ENCODE results near the gene MCTP1.

DNA sequence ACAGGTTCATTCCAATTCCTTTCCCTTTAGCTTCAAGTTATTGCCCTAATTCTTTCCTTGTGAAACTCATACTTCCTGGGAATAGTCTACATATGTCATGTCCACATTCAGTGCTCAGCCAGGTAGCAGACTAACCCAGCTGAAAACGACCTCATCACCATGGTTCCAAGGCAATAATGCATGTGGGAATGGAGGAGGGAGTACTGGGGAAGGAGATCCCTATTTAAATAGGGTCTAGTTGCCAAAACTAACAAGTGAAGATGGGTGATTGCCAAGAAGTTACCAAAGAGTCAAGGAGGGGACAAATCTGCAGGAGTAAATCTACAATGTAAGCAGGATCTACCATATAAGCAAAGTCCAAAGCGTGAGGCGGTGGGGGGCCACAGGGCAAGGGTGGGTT is 47.3 kb upstream of the MCTP1 start:
- TF ChIP-seq POLR2A (IDR thresholded peaks at IDR 0.05; ENCODE audit: low read depth) (no peak), POLR2AphosphoS5 (IDR thresholded peaks at IDR 0.05) (no peak)
- TF ChIP-seq, protein P1, sequence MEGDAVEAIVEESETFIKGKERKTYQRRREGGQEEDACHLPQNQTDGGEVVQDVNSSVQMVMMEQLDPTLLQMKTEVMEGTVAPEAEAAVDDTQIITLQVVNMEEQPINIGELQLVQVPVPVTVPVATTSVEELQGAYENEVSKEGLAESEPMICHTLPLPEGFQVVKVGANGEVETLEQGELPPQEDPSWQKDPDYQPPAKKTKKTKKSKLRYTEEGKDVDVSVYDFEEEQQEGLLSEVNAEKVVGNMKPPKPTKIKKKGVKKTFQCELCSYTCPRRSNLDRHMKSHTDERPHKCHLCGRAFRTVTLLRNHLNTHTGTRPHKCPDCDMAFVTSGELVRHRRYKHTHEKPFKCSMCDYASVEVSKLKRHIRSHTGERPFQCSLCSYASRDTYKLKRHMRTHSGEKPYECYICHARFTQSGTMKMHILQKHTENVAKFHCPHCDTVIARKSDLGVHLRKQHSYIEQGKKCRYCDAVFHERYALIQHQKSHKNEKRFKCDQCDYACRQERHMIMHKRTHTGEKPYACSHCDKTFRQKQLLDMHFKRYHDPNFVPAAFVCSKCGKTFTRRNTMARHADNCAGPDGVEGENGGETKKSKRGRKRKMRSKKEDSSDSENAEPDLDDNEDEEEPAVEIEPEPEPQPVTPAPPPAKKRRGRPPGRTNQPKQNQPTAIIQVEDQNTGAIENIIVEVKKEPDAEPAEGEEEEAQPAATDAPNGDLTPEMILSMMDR (IDR thresholded peaks at IDR 0.05): no peak

Data from esophagus muscularis mucosa (tissue), 3 donors.